MCF 10A (cell line): ENCODE results near the gene PARD3B. TPM values are rescaled to one million over a fixed set of nuclear protein-coding genes. Genes with fewer than 3 reads are reported as not detected.

Experiments used
- BruUV-seq: library from RNA; stranded (reverse); fragments of 400-500 nt; replicated peaks from 2 replicates; lab custom pipeline; 2021; lab: Mats Ljungman, UMichigan
- CTCF ChIA-PET: fragments of 300-600 bp; sonication (Branson Sonifier 250); formaldehyde crosslinking; extraction: SDS; loops from one replicate; lab custom pipeline; 2021; ENCODE audit warnings: antibody characterized with exemption, inconsistent platforms; lab: Yijun Ruan, JAX
- POLR2A ChIA-PET: fragments of 300-600, 350-650 bp; sonication (Branson Sonifier 250); formaldehyde crosslinking; extraction: SDS; loops from one replicate; lab custom pipeline; 2020; ENCODE audit warnings: antibody characterized with exemption, inconsistent platforms; lab: Yijun Ruan, JAX
- DNase-seq: peaks from one replicate; pipeline ENCODE4 v3.0.0-alpha.2; 2018; ENCODE audit not compliant: unreplicated experiment
- H3K27ac Mint-ChIP-seq: one replicate; pipeline ENCODE4 v1.8.0; 2022; ENCODE audit warnings: mild to moderate bottlenecking, low read depth, mixed read lengths; ENCODE audit not compliant: unreplicated experiment
- H3K27me3 Mint-ChIP-seq: one replicate; pipeline ENCODE4 v1.8.0; 2022; ENCODE audit warnings: mixed read lengths; ENCODE audit not compliant: insufficient read depth, unreplicated experiment
- H3K36me3 Mint-ChIP-seq: one replicate; pipeline ENCODE4 v1.8.0; 2022; ENCODE audit warnings: mild to moderate bottlenecking, moderate library complexity, mixed read lengths; ENCODE audit not compliant: insufficient read depth, unreplicated experiment
- H3K4me1 Mint-ChIP-seq: one replicate; pipeline ENCODE4 v1.8.0; 2022; ENCODE audit warnings: mixed read lengths; ENCODE audit not compliant: insufficient read depth, unreplicated experiment
- H3K4me3 Mint-ChIP-seq: one replicate; pipeline ENCODE4 v1.8.0; 2022; ENCODE audit warnings: mild to moderate bottlenecking, moderate library complexity, mixed read lengths; ENCODE audit not compliant: unreplicated experiment
- H3K9me3 Mint-ChIP-seq: one replicate; pipeline ENCODE4 v1.8.0; 2022; ENCODE audit warnings: mixed read lengths; ENCODE audit not compliant: unreplicated experiment
- CTCF ChIP-seq: fragments of 200-600 bp; IDR thresholded peaks from one replicate; pipeline ENCODE4 v1.8.0; 2022; ENCODE audit warnings: antibody characterized with exemption, mild to moderate bottlenecking; ENCODE audit not compliant: unreplicated experiment
- intact Hi-C: fragments of 100-400 bp; cut with micrococcal nuclease; formaldehyde crosslinking; loops from 2 replicates; pipeline ENCODE4 v1.14.1; 2022
- total RNA-seq: library from RNA; stranded (reverse); gene quantifications from 2 replicates; pipeline ENCODE4 v1.2.3, GENCODE V29; 2022

Gene PARD3B
- total RNA-seq, 1 experiment from 2014 or later = 11.6 TPM

- ChIA-PET POLR2A (no interaction called here), CTCF (interaction anchor here (1.0 kb wide), 1 partner anchor 301 kb away, joined by 7 read pairs; no protein-coding TSS in a partner anchor)
- no peak for DNase-seq
- intact Hi-C loops = no loop called here
- Mint-ChIP-seq H3K27me3 (no peaks in the 10 kb centered on the region), H3K9me3 (no peaks in the 10 kb centered on the region), H3K4me3 (no peak overlapping the region), H3K27ac (no peak overlapping the region), H3K36me3 (no peaks in the 10 kb centered on the region), H3K4me1 (peaks cover 20% of the 10 kb centered on the region)
- no peak for TF ChIP-seq CTCF
- BruUV-seq = no TSS peak
These were observed 1101.4 kb downstream of the PARD3B start for GRCh38 chr2:205646680-205647079.

- Mint-ChIP-seq H3K4me1 (peaks cover 15% of the 10 kb centered on the region), H3K9me3 (no peaks in the 10 kb centered on the region), H3K4me3 (no peak overlapping the region), H3K27ac (no peak overlapping the region), H3K27me3 (no peaks in the 10 kb centered on the region), H3K36me3 (peaks cover 4% of the 10 kb centered on the region)
- CTCF ChIA-PET = interaction anchor here (0.6 to 2.0 kb wide), 4 partner anchors 26 to 276 kb away, joined by 3 to 5 read pairs (median 4); no protein-coding TSS in a partner anchor
- DNase-seq = peak; percentile 89
- POLR2A ChIA-PET = interaction anchor here (0.9 to 1.1 kb wide), 2 partner anchors 32 to 33 kb away, joined by 4 to 5 read pairs; no protein-coding TSS in a partner anchor
- intact Hi-C loops = no loop called here
- TF ChIP-seq CTCF = no peak
- no TSS peak for BruUV-seq
These were observed 1105.2 kb downstream of the PARD3B start for GRCh38 chr2:205650450-205650849.

- BruUV-seq = no TSS peak
These were observed 1105.7 kb downstream of the PARD3B start for GRCh38 chr2:205650931-205651330.

GRCh38 chr2:205651719-205652118, 1106.4 kb downstream of the PARD3B start:
- no peak for TF ChIP-seq CTCF
- Mint-ChIP-seq H3K9me3 (no peaks in the 10 kb centered on the region), H3K36me3 (peaks cover 4% of the 10 kb centered on the region), H3K4me3 (no peak overlapping the region), H3K27ac (no peak overlapping the region), H3K4me1 (peaks cover 17% of the 10 kb centered on the region), H3K27me3 (no peaks in the 10 kb centered on the region)
- no TSS peak for BruUV-seq
- intact Hi-C loops = no loop called here
- no peak for DNase-seq
- POLR2A ChIA-PET = interaction anchor here (1.7 kb wide), 1 partner anchor 9 kb away, joined by 4 read pairs; no protein-coding TSS in a partner anchor
- CTCF ChIA-PET = interaction anchor here (1.0 kb wide), 1 partner anchor 28 kb away, joined by 3 read pairs; no protein-coding TSS in a partner anchor

More at GRCh38 chr2:205650931-205651330, 1105.7 kb downstream of the PARD3B start:
- no peak for DNase-seq
- CTCF ChIA-PET = interaction anchor here (0.6 to 1.1 kb wide), 3 partner anchors 26 to 772 kb away, joined by 3 to 4 read pairs (median 3); no protein-coding TSS in a partner anchor
- TF ChIP-seq CTCF = no peak
- Mint-ChIP-seq H3K4me1 (peaks cover 17% of the 10 kb centered on the region), H3K36me3 (peaks cover 4% of the 10 kb centered on the region), H3K9me3 (no peaks in the 10 kb centered on the region), H3K4me3 (no peak overlapping the region), H3K27me3 (no peaks in the 10 kb centered on the region), H3K27ac (no peak overlapping the region)
- POLR2A ChIA-PET = interaction anchor here (0.9 to 1.7 kb wide), 3 partner anchors 9 to 33 kb away, joined by 4 to 5 read pairs (median 4); no protein-coding TSS in a partner anchor
- intact Hi-C loops = no loop called here
